ENCODE measurements around the gene FCRL5.
"Not testable (repeated sequence)": the region's sequence is repeated elsewhere in the genome, so short reads cannot be mapped to it uniquely, and the experiment has no call there.

Gene FCRL5

DNA sequence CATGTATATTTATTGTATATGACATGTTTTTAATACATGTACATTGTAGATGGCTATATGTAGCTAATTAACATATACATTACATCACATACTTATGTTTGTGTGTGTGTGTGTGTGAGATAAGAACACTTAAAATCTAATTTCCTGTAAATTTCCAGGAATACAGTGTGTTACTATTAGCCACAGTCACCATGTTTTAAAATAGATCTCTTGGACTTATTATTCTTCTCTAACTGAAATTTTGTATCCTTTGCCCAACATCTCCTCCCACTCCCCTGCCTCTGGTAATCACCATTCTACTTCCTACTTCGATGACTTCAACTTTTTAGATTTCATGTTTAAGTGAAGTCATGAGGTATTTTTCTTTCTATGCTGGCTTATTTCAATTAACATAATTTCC, 64.8 kb downstream of the FCRL5 start:
- no peak for DNase-seq (ENCODE audit: low read depth)

DNA sequence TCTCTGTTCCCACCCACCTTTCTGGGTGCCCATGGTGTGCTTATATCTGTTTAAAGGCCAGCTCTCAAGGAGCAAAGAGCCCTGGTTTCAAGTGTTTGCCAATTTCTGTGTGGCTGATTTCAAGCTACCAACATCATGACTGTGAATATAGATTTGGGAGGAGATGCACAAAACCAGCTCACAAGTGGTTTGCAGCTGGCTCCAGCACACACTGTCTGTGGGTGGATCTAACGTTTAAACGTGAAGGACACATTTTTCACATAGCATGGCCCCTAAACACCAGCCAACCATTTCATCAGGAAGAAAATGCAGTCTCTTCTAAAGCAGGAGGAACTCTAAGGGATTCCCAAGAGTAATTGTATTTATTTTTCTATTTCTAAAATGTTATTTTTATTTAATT, 65.2 kb downstream of the FCRL5 start:
- DNase-seq (ENCODE audit: low read depth): no peak

DNA sequence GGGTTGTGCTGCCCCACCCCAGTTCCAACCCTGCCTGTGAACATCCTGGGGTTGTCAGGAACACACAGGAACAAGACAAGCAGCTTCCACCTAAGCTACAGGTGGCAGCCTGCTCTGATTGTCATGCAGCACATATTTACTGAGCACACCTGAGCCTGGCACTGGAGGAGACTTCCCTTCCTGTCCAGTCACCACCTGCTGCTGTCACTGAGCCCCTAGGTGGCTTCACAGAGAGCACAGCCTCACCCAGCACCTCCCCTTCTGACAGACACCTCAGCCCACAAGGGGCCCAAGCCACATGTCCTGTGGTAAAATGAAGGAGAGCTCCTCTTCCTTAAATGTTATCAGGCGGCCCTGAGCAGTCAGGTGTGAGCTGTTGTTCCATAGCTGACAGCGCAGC, 65.9 kb downstream of the FCRL5 start:
- not testable (repeated sequence) for DNase-seq (ENCODE audit: low read depth)

DNA sequence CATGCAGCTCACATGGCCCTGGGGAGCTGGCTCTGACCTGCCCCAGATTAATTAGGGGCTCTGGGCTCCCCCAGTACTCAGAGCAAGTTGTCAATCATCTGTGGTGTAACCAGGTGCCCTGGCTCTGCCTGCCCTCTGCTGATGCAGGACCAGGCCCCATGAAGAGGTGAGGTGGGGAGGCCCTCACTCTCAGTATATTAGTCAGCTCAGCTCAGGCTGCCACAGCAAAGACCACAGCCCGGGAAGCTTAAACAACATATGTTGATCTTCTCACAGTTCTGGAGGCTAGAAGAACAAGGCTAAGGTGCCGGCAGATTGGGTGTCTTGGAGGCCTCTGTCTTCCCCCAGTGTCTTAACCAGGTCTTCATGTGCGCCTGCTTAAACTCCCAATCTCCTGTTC, 66.5 kb downstream of the FCRL5 start:
- no peak for DNase-seq (ENCODE audit: low read depth)

DNA sequence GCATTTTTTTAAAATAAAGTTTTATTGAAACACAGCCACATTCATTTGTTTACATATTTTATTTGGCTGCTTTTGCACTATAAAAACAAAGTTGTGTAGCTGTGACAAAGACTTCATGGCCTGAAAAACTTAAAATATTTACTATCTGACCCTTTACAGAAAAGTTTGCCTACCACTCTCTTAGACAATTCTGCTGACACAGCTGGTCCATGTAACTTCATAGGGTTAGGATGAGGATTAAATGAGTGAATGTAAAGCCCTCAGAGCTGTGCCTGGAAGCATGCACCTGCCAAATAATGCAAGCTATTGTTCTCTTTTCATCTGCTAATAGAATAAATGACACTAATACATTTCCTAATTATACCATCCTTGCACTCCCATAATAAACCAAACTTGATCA, 67.7 kb downstream of the FCRL5 start:
- DNase-seq (ENCODE audit: low read depth): no peak

DNA sequence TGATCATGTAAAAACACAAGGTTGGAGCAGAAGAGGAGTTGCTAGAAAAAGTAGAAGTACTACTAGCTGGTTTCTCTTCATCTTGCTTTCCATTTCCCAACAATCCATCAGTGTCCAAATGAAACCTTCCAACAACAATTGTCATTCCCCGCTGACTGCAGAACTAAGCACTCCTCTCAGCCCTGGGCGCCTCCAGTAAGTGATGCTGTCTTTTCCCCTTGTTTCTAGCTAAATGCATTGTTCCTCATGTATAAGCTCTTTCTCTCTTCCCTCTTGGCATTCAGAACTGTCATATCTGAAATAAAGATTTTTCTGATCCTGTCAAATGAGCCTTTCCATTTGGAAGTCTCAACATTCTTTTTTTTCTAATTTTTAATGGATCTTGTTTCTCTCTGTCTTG, 68.7 kb downstream of the FCRL5 start:
- no peak for DNase-seq (ENCODE audit: low read depth)

DNA sequence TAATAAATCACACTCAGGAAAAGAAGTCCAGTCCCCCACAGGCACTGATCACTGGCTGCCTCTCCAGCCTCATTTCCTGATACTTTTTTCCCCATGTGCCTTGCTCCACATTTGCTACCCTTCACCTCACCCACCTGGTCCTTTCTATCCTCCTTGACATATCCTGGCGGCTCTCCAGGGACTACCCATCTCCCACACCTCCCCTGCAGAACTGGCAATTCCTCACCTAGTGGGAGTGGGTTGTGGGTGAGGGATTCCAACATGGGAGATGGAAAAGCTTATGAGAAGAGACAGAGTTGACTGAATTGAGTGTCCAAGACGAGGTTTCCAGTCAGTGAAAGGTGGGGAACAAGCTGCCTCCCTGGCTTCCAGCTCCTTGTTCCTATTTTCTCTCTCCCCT, 69.6 kb downstream of the FCRL5 start:
- DNase-seq (ENCODE audit: low read depth): no peak

DNA sequence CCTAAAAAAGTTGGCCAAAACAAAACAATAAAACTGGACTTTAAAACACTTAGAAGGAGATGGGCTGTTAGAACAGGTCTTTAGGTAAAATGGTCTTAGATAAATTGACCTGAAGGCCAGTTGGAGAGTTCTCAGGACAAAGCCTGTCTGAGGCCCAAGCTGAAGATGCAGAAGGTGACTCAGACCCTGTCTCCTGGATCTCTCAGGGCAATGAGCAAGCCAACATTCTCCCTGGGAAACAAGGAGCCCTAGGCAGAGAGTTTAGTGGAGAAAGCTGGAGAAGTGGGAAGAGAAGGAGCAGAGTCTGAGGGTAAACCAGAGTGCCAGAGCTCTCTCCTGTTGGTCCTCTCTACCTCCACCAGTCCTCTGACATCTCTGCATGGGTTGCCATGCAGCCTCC, 70.1 kb downstream of the FCRL5 start:
- no peak for DNase-seq (ENCODE audit: low read depth)

DNA sequence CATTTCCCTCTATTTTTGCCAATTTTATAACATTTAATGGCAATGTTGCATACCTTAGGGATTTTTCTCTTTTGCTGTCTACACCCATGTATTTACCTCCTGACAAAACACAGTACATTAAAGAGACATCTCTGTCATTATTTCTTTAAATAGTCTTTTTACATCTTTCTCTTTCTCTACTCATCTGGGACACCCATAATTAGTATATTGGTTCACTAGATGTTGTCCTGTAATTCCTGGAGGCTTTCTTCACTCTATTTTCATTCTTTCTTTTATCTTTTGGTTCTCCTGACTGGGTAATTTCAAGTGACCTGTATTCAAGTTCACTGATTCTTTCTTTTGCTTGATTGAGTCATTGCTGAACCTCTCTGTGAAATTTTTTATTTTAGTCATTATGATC, 74.3 kb downstream of the FCRL5 start:
- no peak for DNase-seq (ENCODE audit: low read depth)

DNA sequence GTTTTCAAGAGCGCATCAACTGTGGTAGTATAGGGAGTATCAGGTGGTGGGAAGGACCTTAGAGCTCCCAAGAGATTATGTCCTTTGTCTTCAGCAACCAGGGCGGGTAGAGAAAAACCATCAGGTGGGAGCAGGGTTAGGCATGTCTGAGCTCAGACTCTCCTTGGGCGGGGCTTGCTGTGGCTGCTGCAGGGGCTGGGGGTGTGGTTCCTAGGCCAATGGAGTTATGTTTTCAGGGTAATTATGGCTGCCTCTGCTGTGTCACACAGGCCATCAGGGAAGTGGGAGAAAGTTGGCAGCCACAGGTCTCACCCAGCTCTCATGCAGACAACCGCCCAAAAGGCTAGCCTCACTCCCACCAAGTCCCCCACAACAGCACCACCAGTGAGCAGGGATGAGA, 74.9 kb downstream of the FCRL5 start:
- no peak for DNase-seq (ENCODE audit: low read depth)

DNA sequence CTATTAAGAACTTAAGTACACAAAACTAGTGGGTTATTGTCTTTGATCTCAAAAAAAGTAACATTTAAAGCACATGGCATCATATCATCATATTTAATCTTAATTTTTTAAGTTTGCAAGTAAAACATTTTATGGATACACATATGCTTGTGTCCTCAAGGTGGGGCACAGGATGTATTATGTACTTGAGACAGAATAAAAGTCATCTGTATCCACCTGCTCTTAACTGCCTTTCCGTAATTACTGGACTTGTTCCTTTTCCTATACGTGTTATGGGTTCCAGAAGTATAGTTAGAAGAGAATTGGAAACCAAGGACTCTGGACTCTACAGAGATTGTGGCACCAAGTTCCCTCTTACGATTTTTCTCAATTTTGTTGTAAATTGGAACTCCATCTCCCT, 79.4 kb downstream of the FCRL5 start:
- no peak for DNase-seq (ENCODE audit: low read depth)

DNA sequence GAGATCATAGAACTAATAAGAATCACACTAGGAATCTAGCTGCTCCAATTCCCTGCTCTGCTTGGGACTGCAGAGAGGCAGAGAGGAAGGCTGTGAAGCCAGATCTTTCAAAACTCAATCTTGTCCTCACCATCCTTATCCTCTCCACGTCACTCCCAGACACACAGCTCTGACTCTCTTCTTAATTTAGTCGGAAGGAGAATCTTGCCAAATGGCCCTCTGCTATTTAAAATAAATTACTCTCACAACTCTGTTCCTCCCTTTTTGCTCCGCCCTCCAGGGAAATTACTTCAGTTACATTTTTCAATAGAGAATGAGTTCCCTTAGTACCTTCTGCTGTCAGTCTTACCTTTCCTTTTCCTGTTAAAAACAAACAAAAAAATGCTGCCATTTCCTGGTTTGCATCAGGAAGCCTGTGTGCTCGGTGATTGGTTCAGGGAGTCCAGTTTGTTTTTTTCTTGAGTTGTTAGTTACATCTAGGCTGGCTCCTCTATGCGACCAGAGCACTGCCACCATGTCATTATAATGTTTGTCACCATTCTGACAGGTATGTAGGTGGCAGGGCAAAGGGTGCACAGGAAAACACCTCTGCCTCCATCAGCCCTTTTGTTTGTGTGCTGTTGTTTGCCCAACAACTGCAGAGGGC, 80.1 kb downstream of the FCRL5 start:
- DNase-seq (ENCODE audit: low read depth): no peak

DNA sequence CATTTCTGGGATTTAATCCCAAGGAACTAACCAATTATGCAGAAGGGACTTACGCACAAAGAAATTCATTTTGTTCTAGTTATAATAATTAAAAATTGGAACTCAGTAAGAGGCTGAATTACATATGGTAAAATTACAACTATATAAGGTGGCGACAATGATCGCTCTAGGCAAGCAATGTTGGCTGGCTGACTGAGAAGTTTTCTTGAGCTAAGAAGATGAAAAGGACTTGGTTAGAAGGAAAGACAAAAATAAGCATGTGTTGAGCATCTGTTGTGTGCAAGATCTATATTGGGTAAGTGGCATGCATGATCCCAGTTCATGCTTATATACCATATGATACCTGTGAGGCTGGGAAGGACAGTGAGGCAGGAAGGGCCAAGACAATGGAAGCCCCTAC, 80.8 kb downstream of the FCRL5 start:
- DNase-seq (ENCODE audit: low read depth): no peak

DNA sequence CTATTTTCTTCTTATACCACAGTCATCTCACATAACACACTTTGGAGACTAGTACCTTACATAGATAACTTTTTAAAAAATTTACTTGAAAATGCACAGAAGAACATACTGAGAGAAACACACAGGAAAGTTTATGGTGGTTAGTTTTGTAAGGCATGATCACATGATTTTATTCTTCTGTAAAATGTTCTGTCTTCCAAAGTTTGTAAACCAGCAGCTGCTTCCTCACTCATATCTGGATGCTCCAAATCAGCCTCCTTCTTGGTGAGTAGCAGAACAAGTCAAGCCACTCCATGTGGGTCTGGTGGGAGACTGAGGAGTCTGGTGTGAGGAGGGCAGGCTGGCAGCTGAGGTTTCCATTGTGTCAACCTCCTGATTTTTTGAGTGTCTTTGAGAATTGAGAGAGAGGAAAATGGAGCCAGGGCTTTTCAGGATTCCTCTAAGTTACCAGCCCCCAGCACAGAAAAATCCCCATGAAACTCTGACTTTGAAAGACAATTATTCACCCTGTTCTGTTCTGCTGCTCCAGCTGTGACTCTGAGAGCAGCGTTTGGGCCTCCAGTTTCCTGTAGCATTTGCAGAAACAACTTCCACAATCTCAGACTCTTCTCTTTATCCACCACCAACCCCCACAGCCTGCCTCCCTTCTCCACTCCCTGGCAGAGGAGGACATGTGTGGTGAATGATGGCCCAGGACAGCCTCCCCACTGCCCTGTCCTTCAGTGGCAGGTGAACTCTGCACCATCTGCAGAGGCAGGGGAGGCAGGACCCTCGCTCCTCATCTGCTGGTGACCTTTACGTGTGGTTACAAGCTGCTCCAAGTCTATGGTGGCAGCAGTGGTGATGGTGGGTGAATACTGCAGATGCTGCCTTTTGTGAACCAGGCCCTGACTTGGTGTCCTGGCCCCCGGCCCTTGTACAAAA, 82.3 kb downstream of the FCRL5 start:
- DNase-seq (ENCODE audit: low read depth): no peak

DNA sequence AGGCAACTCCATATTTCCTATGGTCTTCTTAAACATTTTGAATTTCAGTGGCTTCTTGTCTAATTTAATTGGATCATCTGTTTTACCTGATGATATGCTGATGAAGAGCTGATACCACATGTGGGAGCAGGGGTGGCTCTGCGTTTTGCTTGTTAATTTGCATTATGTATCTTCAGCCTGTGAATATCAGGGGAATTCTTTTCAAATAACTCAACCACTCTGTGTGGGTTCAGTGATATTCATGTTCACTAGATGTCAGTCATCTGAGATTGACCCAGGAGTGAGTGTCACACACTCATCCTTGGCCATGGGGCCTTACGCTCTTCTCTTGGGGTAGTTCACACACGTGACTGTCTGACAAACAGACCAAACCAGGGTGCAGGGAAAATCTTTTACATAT, 83.0 kb downstream of the FCRL5 start:
- DNase-seq (ENCODE audit: low read depth): no peak

DNA sequence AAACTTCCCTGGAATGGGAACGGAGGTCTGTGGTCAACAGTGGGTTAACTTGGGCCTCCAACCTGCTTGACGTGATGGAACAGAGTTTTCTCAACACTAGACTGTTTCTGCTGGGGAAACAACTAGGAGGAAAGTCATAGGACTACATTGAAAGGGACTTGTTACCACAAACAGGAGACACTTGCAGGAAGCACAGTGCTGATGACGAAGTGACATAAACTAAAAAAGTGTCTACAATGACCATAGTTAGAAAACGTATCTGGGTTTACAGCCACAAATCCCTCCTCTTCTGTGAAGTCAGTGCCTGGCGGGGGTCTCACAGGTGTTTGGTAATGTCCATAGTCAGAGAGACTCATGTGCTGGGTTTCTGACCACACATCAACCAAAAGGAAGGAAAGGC, 86.3 kb downstream of the FCRL5 start:
- DNase-seq (ENCODE audit: low read depth): no peak

All from GM04503 (cell line).